ENCODE results near the gene ZNF185.
A peak's percentile ranks its signal among the peaks of the same experiment; 100 is the strongest.
"Not testable (repeated sequence)": the region's sequence is repeated elsewhere in the genome, so short reads cannot be mapped to it uniquely, and the experiment has no call there.

ZNF185 gene

GRCh38 chrX:152895724-152896420 lies 2.0 kb upstream of the ZNF185 start:
- DNase-seq (ENCODE audit: low spot score), result no peak

GRCh38 chrX:152896450-152896849 lies 1.4 kb upstream of the ZNF185 start:
- DNase-seq (ENCODE audit: low spot score), result no peak

- DNase-seq (ENCODE audit: low spot score), result no peak
Measured at GRCh38 chrX:152898442-152898841, 575 bp downstream of the ZNF185 start.

- no peak for DNase-seq (ENCODE audit: low spot score)
Measured at GRCh38 chrX:152899111-152899873, 1.4 kb downstream of the ZNF185 start.

GRCh38 chrX:152899874-152900719 lies 2.2 kb downstream of the ZNF185 start:
- DNase-seq (ENCODE audit: low spot score), result no peak

GRCh38 chrX:152900937-152901445 lies 3.1 kb downstream of the ZNF185 start:
- no peak for DNase-seq (ENCODE audit: low spot score)

GRCh38 chrX:152901816-152902501 lies 4.1 kb downstream of the ZNF185 start:
- peak; percentile 44 for DNase-seq (ENCODE audit: low spot score)

GRCh38 chrX:152902502-152902820 lies 4.6 kb downstream of the ZNF185 start:
- peak; percentile 26 for DNase-seq (ENCODE audit: low spot score)

- no peak for DNase-seq (ENCODE audit: low spot score)
Measured at GRCh38 chrX:152903589-152903988, 5.7 kb downstream of the ZNF185 start.

GRCh38 chrX:152904151-152905080 lies 6.5 kb downstream of the ZNF185 start:
- peak; percentile 66 for DNase-seq (ENCODE audit: low spot score)

GRCh38 chrX:152905081-152905420 lies 7.2 kb downstream of the ZNF185 start:
- no peak for DNase-seq (ENCODE audit: low spot score)

- DNase-seq (ENCODE audit: low spot score), result peak; percentile 77
Measured at GRCh38 chrX:152907084-152907651, 9.3 kb downstream of the ZNF185 start.

- DNase-seq (ENCODE audit: low spot score), result no peak
Measured at GRCh38 chrX:152908486-152908885, 10.6 kb downstream of the ZNF185 start.

GRCh38 chrX:152910018-152910417 lies 12.2 kb downstream of the ZNF185 start:
- DNase-seq (ENCODE audit: low spot score), result not testable (repeated sequence)

GRCh38 chrX:152912106-152912505 lies 14.2 kb downstream of the ZNF185 start:
- no peak for DNase-seq (ENCODE audit: low spot score)

GRCh38 chrX:152912641-152913040 lies 14.8 kb downstream of the ZNF185 start:
- no peak for DNase-seq (ENCODE audit: low spot score)

GRCh38 chrX:152913346-152913745 lies 15.5 kb downstream of the ZNF185 start:
- no peak for DNase-seq (ENCODE audit: low spot score)

GRCh38 chrX:152913910-152914309 lies 16.0 kb downstream of the ZNF185 start:
- DNase-seq (ENCODE audit: low spot score), result no peak

- DNase-seq (ENCODE audit: low spot score), result peak; percentile 70
Measured at GRCh38 chrX:152915541-152916241, 17.8 kb downstream of the ZNF185 start.
